NCI-H2081 (cell line): ENCODE results near the gene LILRB5.
A peak's percentile ranks its signal among the peaks of the same experiment; 100 is the strongest.
"Not testable (repeated sequence)": the region's sequence is repeated elsewhere in the genome, so short reads cannot be mapped to it uniquely, and the experiment has no call there.

Experiments
- DNase-seq, 2 experiments: peaks; one replicate each; lab custom pipeline; 2025; lab: John Stamatoyannopoulos, UW

Gene LILRB5

DNA sequence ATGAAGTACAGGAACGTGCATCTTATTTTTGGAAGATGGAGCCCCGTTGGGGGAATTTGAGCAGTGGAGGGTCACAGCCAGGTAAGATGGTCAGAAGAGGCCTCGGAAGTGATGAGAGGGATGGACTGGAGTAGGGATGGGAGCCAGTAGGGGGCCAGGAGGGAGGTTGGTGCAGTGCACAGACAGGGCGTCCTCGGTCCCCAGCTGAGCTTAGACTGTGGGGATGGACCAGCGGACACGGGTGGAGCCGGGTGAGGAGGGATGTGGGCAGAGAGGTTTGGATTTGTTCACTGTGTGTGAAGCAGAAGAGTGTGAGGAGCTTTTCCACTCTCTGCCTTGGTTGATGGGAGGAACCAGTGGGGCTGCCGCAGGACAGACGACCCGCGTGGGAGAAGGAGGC, 45.8 kb downstream of the LILRB5 start:
- DNase-seq: no peak

DNA sequence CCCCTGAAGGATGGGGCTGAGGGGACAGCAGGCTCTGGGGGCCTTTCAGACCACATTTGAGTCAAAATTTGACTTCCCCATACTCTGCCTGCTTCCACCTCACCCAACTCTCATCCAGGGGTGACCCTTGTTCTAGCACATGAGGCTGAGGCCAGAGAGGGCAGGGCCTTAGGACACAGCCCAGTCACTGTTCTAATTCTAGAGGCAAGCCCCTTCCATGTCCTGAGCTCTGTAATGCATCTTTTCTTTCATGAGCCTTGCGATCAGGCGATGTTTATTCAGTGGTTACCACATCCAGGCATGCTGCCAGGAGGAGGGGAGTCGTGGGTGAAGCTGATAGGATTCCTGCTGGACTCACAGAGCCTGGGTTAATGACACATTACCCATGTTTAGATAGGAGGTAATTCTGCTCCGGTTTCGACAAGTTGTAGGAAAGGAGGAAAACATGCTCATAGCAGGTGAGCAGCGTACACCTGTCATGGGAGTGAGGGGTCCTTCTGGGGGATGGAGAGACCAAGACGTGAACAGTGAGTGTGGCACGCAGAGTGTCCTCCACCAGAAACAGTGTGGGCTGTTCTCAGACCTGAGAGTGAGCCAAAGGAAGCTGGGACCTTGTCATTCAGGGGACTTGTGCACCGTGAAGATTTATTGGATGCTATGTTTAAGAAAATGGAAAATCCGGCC, 47.1 kb downstream of the LILRB5 start:
- DNase-seq: peak; percentile 80 to 94

DNA sequence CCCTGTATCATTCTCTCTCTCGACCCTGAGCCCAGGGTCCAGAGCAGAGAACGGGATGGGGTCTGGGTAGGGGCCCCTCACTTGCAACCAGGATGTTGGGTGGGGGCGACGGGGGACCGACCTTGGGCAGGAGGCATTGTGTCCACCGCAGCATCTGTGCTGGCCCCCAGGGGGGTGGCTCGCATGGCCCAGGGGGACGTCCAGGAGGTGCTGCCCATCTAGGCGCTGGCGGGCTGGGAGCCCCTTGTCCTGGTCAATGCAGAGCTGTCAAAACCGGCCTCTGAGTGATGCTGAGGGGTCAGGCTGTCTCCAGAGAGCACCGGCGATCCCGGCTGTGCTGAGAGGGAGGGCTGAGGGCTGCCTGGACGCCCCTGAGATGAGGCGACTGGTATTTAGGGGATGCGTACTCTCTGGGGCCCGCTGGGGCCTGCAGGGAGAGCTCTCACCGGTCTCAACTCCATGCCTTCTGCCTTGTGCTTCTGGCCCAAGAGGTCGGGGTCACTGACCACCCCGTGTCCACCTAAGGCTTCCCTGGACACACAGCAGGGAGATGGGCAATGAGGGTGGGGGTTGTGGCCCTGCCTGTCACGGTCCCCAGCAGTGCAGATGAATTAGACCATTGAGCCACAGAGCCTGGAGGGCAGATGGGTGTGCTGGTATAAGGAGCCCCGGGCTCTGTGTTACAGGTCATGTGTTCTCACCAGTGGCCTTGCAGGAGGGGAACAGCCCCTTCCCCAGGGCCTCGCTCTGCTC, 47.8 kb downstream of the LILRB5 start:
- DNase-seq: no peak

DNA sequence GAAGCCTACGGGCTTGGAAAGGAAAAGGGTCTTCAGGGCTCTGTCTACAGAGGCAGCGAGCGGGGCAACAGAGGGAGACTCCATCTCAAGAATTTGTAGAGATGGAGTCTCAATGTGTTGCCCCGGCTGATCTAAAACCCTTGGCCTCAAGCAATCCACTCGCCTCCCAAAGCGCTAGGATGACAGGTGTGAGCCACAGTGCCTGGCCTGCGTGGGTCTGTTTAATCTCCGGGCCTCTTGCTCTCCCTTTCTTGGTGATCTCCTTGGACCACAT, 48.4 kb downstream of the LILRB5 start:
- no peak for DNase-seq

DNA sequence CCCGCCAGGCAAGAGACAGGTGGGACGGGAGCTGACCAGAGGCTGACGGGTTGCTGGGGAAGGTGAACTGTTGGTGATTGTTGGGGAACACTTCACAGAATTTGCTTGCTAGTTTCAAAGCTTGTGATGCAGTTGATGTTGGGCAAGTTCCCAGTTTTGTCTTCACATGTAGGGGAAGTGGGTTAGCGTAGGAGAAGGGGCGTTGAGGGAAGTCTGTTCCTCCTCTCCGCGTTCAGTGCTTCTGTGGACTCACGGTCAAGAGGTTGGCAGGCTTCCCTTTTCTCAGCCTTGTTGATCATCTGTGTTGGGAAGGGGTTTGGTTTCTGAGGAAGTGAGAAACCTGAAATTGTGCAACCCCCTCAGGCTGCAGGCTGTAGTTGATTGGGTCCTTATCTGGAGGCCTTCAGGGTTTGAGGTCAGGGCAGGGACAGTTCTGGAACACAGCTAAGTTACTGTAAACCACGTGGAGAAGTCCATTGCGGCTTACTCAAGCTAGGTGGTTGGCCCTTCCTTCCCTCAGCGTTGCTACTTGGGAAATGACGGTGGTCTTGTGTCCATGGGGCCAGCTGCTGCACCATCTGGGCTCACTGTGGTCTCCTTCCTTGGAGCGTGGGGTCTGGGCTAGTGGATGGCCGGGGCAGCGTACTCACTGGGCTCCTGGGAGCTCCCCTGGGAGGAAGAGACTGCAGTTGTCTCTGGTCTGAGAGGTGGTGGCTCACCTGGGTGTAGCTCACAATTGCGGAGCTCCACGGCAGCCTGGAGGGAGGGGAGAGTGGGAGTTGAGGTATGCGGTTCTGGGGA, 48.9 kb downstream of the LILRB5 start:
- DNase-seq: no peak

DNA sequence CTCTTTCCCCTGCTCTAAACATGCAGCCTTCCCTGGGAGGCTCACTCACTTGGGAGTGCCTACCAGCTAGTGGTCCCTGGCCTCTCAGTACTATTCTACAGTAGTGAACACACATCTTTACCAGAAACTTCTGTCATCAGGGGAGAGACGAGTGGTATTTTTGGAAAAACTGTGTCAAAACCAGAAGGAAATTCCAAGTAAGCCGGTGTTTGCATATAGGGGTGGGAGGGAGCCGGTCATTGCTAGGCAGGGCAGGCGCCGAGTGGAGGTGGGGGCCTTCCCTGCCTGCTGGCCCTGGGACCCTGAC, 49.4 kb downstream of the LILRB5 start:
- no peak for DNase-seq

DNA sequence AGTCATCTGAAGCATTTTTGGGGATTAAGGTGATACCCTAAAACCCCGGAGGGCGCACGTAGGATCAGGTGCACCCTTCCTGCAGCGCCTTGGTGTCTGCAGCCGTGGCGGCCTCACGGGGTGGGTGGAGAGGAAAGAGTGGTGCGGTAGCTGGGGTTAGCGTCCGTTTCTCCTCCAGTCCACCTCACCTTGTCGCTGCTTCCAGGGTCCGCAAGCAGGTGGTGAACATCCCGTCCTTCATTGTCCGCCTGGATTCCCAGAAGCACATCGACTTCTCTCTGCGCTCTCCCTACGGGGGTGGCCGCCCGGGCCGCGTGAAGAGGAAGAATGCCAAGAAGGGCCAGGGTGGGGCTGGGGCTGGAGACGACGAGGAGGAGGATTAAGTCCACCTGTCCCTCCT, 49.9 kb downstream of the LILRB5 start:
- DNase-seq: not testable (repeated sequence)

DNA sequence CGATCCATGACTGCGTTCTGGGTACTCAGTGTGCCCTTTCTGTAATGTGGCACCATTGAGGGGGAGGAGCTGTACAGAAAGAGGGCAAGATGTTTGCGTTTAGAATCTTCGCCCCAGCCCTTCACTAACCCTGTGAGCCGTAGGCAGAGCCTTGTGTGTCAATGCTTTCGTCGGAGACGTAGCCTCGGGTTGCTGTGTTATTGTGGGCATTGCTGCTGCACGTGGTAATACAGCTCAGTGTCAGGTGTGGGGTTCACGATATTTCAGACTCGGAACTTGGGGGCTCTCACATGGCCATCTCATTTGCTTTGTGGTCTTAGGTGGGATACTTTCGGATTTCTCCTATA, 50.3 kb downstream of the LILRB5 start:
- no peak for DNase-seq

DNA sequence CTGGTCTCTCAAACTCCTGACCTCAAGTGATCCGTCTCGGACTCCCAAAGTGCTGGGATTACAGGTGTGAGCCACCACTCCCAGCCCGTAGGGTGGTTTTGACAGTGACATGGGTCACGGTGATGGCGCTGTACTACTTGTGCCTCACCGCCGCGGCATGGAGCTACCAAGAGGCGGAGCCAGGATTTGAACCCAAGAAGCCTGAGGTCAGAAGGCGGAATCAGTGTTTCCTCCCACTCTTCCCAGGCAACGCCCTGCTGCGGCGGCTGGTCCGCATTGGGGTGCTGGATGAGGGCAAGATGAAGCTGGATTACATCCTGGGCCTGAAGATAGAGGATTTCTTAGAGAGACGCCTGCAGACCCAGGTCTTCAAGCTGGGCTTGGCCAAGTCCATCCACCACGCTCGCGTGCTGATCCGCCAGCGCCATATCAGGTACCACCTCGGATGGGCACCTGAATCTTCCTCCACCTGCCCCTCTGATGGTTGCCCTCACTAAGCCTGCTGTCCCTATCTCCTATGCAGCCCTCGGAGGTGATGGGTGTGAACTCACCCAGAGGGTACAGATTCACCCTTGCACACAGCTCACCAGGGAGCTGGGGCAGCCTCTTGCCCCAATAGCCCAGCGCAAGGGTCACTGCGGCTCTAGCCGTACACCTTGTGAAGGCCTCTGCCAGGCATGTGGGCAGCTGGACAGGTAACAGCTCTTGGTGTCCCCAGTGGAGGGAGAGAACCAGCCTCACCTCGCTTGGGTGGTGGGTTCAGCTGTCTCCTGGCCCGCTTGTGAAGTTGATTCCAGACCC, 50.8 kb downstream of the LILRB5 start:
- no peak for DNase-seq

DNA sequence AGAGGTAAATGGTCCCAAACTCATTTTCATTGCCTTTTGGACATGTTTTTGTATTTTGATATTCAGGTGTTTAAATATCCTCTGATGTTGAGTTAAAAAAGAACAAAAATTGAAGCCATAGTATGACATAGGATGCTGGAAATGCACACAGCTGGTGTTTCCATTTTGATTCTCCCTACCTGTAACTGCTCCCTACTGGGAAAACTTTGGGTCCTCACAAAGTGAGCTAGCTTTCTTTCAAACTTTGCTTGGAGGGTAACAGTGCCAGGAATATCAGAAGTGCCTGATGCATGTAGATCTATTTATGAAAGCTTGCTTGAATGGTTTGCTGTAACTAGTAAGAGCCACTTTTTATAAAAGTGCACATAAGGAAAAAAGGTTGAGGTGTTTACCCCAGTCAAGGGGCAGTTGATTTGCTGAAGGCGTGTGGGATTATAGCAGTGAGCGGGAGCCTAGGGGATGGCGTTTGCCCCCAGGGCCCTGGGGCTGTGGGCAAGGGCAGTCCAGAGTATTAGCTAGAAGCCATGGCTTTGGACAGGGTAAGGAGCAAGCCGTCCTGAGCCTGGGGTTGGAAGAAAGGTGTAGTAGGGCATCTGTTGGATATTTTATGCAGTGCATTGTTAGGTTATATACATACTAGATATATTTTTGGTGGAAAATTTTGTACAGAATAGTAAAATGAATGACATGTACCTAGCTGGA, 52.2 kb downstream of the LILRB5 start:
- no peak for DNase-seq

DNA sequence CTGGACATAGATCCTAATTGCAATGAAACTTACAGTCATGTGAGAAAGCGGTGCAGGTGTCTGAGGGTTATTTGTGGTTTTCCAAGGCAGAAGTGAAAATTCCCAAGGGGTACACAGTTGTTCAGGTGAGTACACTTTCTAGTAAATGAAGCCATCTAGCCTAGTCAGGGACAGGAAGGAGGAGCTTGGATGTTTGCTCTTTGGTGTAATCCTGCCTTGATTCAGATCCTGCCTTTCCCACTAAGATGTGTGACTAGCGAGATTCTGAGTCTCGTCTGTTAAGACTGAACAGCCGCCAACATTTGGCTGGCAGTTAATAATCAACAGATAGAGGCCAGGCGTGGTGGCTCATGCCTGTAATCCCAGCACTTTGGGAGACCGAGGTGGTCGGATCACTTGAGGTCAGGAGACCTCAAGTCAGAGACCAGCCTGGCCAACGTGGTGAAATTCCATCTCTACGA, 53.9 kb downstream of the LILRB5 start:
- DNase-seq: no peak

DNA sequence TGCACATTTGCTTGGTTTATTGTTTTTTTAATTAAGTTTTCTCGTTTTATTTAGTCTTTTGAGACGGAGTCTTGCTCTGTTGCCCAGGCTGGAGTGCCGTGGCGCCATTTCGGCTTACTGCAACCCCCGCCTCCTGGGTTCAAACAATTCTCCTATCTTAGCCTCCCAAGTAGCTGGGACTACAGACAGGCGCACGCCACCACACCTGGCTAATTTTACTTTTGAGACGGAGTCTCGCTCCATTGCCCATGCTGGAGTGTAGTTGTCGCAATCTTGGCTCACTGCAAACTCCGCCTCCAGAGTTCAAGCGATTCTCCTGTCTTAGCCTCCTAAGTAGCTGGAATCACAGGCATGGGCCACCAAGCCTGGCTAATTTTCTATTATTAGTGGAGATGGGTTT, 55.1 kb downstream of the LILRB5 start:
- DNase-seq: no peak

DNA sequence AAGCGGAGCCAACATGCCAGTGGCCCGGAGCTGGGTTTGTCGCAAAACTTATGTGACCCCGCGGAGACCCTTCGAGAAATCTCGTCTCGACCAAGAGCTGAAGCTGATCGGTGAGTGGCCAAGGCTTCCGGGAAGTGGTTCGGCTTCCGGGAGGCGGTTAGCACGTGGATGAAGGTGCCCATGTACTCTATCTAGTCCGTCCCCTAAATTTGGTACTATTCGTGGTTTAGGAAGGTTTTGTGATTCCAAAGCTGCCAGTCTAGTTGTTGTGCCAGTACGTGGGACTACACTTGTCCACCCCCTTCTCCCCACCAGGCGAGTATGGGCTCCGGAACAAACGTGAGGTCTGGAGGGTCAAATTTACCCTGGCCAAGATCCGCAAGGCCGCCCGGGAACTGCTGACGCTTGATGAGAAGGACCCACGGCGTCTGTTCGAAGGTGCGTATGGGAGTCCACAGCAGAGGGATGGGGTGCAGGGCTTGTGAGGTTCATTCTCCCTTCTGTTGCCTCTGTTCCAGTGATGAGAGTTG, 55.8 kb downstream of the LILRB5 start:
- DNase-seq: no peak
